Tibial artery (tissue), 4 donors: ENCODE data around the gene RASD1.

Experiments
- DNase-seq, 2 donors: peaks; one replicate each; pipeline ENCODE4 v3.0.0-alpha.2; 2019
- H3K27ac ChIP-seq, 2 donors: fragments of 200-600 bp; sonication (generic) in 1 of 2; 1 replicate in 1 of 2; 2 replicates in 1 of 2; pipeline ENCODE4 v1.5.1; 2018 to 2019; ENCODE audit warnings: mild to moderate bottlenecking in 1 of 2
- H3K27me3 ChIP-seq, 2 donors: fragments of 200-600 bp; sonication (generic) in 1 of 2; one replicate each; pipeline versions ENCODE4 v1.5.1 to v1.6.0; 2016 to 2019
- H3K36me3 ChIP-seq, 3 donors: fragments of 200-600 bp; sonication (generic) in 2 of 3; one replicate each; pipeline ENCODE4 v1.5.1; 2016 to 2019; ENCODE audit warnings: mild to moderate bottlenecking in 2 of 3
- H3K4me1 ChIP-seq, 4 donors: fragments of 200-600 bp; sonication (generic) in 2 of 4; 1 replicate in 3 of 4; 2 replicates in 1 of 4; pipeline ENCODE4 v1.5.1; 2016 to 2019
- H3K4me3 ChIP-seq, 2 donors: fragments of 200-600 bp; sonication (generic) in 1 of 2; 1 replicate in 1 of 2; 2 replicates in 1 of 2; pipeline ENCODE4 v1.5.1; 2018 to 2019; ENCODE audit warnings: mild to moderate bottlenecking in 2 of 2
- H3K9me3 ChIP-seq, 3 donors: fragments of 200-600 bp; sonication (generic) in 1 of 3; one replicate each; pipeline ENCODE4 v1.5.1; 2016 to 2019
- CTCF ChIP-seq, 2 experiments: fragments of 200-600 bp in 1 of 2; fragments of 450-650 bp in 1 of 2; IDR thresholded peaks; one replicate each; pipeline ENCODE4 v1.5.1; 2017 to 2019; ENCODE audit warnings: antibody characterized with exemption in 2 of 2, mild to moderate bottlenecking in 1 of 2, moderate library complexity in 1 of 2
- intact Hi-C: fragments of 100-400 bp; cut with DNase I; formaldehyde crosslinking; loops from one replicate; pipeline ENCODE4 v1.15.0; 2023; ENCODE audit warnings: low total_unique reads

RASD1 gene

GRCh38 chr17:17536702-17537101 is 40.5 kb upstream of the RASD1 start:
- H3K27me3 ChIP-seq, result no peaks in the 10 kb centered on the region
- intact Hi-C loops, result no loop called here
- peaks cover 0 to 55% (median 31%) of the 10 kb centered on the region in 4 donors for H3K4me1 ChIP-seq
- no peak overlapping the region for H3K4me3 ChIP-seq
- no peaks in the 10 kb centered on the region for H3K9me3 ChIP-seq
- H3K36me3 ChIP-seq, result no peaks in the 10 kb centered on the region
- no peak for DNase-seq
- TF ChIP-seq CTCF (IDR thresholded peaks at IDR 0.05), result no peak
- peak overlapping the region in 1 of 2 donors; percentile 55 for H3K27ac ChIP-seq

DNA sequence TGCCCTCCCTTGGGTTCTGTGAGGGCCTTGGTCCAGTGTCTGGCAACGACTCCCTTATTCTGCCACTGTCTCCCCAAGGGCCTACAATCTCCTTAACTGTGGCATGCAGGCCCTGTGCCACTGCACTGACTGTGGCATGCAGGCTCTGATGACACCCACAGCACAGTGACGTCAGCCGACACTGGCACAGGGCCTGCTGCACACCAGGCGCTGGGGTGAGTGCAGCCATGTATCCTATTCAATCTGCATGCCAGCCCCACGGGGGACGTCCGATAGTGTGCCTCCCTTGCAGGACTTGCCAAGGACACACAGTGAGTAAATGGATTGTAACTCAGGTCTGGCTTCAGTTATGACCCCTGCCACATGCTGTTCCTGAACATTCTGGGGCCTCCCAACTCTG is 39.8 kb upstream of the RASD1 start:
- H3K36me3 ChIP-seq, result no peaks in the 10 kb centered on the region
- peak overlapping the region in 1 of 2 donors; percentile 55 for H3K27ac ChIP-seq
- DNase-seq, result peak; percentile 73 to 96
- no peak for TF ChIP-seq CTCF (IDR thresholded peaks at IDR 0.05)
- H3K4me1 ChIP-seq, result peaks cover 0 to 55% (median 28%) of the 10 kb centered on the region in 4 donors
- no peaks in the 10 kb centered on the region for H3K27me3 ChIP-seq
- H3K4me3 ChIP-seq, result no peak overlapping the region
- H3K9me3 ChIP-seq, result no peaks in the 10 kb centered on the region
- intact Hi-C loops, result no loop called here

DNA sequence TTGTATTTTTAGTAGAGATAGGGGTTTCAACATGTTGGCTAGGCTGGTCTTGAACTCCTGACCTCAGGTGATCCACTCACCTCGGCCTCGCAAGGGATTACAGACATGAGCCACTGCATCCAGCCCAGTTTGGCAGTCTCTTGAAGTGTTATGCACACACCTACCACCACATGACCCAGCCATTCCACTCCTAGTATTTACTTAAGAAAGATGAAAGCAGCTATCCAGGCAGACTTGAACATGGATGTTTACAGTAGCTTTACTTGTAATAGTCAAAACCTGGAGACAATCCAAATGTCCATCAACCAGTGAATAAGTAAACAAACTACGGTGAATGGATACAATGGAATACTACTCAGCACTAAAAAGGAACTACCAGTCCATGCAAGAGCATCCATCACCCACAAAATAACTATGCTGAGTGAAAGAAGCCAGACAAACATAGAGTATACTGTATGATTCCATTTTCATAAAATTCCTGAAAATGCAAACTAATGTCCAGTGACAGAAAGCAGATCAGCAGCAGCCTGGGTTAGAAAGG is 37.8 kb upstream of the RASD1 start:
- no peaks in the 10 kb centered on the region for H3K36me3 ChIP-seq
- DNase-seq, result no peak
- H3K9me3 ChIP-seq, result no peaks in the 10 kb centered on the region
- H3K4me1 ChIP-seq, result peaks cover 0 to 41% (median 26%) of the 10 kb centered on the region in 4 donors
- intact Hi-C loops, result no loop called here
- no peak overlapping the region for H3K27ac ChIP-seq
- H3K27me3 ChIP-seq, result no peaks in the 10 kb centered on the region
- H3K4me3 ChIP-seq, result no peak overlapping the region
- TF ChIP-seq CTCF (IDR thresholded peaks at IDR 0.05), result no peak

GRCh38 chr17:17532991-17533390 is 36.8 kb upstream of the RASD1 start:
- Histone ChIP-seq H3K27ac (no peak overlapping the region), H3K36me3 (no peaks in the 10 kb centered on the region), H3K9me3 (no peaks in the 10 kb centered on the region), H3K27me3 (no peaks in the 10 kb centered on the region), H3K4me1 (peaks cover 0 to 32% (median 19%) of the 10 kb centered on the region in 4 donors), H3K4me3 (no peak overlapping the region)
- no peak for DNase-seq
- intact Hi-C loops, result no loop called here
- no peak for TF ChIP-seq CTCF (IDR thresholded peaks at IDR 0.05)

- no peak for DNase-seq
- Histone ChIP-seq H3K27me3 (no peaks in the 10 kb centered on the region), H3K9me3 (no peaks in the 10 kb centered on the region), H3K4me1 (peaks cover 0 to 13% (median 10%) of the 10 kb centered on the region in 4 donors), H3K27ac (no peak overlapping the region), H3K36me3 (no peaks in the 10 kb centered on the region), H3K4me3 (no peak overlapping the region)
- intact Hi-C loops, result no loop called here
- no peak for TF ChIP-seq CTCF (IDR thresholded peaks at IDR 0.05)
These were observed 35.0 kb upstream of the RASD1 start for GRCh38 chr17:17531156-17531555.
